DOHH2 (cell line): ENCODE results near the gene TNFAIP8L3.
A peak's percentile ranks its signal among the peaks of the same experiment; 100 is the strongest.

Experiments used
- EZH2phosphoT487 ChIP-seq: fragments of 200-600 bp; sonication (generic); IDR thresholded peaks from 2 replicates; pipeline ENCODE4 v1.6.1; 2017; ENCODE audit warnings: borderline replicate concordance, mild to moderate bottlenecking, antibody characterized with exemption, low read length, moderate library complexity, mixed read lengths
- TF ChIP-seq, protein P1 (sequence below): fragments of 200-600 bp; sonication (generic); IDR thresholded peaks from one replicate; pipeline ENCODE4 v1.5.1; 2014; ENCODE audit warnings: antibody characterized with exemption, mild to moderate bottlenecking, low read depth, low read length; ENCODE audit not compliant: poor library complexity, severe bottlenecking

- TF ChIP-seq, protein P1, sequence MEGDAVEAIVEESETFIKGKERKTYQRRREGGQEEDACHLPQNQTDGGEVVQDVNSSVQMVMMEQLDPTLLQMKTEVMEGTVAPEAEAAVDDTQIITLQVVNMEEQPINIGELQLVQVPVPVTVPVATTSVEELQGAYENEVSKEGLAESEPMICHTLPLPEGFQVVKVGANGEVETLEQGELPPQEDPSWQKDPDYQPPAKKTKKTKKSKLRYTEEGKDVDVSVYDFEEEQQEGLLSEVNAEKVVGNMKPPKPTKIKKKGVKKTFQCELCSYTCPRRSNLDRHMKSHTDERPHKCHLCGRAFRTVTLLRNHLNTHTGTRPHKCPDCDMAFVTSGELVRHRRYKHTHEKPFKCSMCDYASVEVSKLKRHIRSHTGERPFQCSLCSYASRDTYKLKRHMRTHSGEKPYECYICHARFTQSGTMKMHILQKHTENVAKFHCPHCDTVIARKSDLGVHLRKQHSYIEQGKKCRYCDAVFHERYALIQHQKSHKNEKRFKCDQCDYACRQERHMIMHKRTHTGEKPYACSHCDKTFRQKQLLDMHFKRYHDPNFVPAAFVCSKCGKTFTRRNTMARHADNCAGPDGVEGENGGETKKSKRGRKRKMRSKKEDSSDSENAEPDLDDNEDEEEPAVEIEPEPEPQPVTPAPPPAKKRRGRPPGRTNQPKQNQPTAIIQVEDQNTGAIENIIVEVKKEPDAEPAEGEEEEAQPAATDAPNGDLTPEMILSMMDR: peak; percentile 44
- TF ChIP-seq EZH2phosphoT487: no peak
These were observed 38.5 kb upstream of the TNFAIP8L3 start for GRCh38 chr15:51133140-51133765.
